AG20443 (cell line): ENCODE measurements around the gene PRDX2.
"Not testable (repeated sequence)": the region's sequence is repeated elsewhere in the genome, so short reads cannot be mapped to it uniquely, and the experiment has no call there.

Experiments used
- DNase-seq: peaks from one replicate; pipeline ENCODE4 v3.0.0; 2012; ENCODE audit warnings: low spot score, mixed read lengths

PRDX2 gene

GRCh38 chr19:12801466-12802266 is at the start of gene PRDX2, which contains the start of gene THSD8:
PRDX2 (minus strand) TSS chr19:12801800; CDS start chr19:12801261, 539 bp downstream.
THSD8 (plus strand) TSS chr19:12802069; CDS start chr19:12802072, 3 bp downstream.
- peak; percentile 88 for DNase-seq

- DNase-seq: peak; percentile 96
Measured at GRCh38 chr19:12847159-12848139, 45.8 kb upstream of the PRDX2 start.

GRCh38 chr19:12846613-12847012 is 45.0 kb upstream of the PRDX2 start:
- not testable (repeated sequence) for DNase-seq

GRCh38 chr19:12843999-12844732 is 42.6 kb upstream of the PRDX2 start:
- DNase-seq: no peak

- no peak for DNase-seq
Measured at GRCh38 chr19:12843328-12843727, 41.7 kb upstream of the PRDX2 start.

- DNase-seq: no peak
Measured at GRCh38 chr19:12842511-12842910, 40.9 kb upstream of the PRDX2 start.

- DNase-seq: peak; percentile 44
Measured at GRCh38 chr19:12841094-12841493, 39.5 kb upstream of the PRDX2 start.

- DNase-seq: peak; percentile 86
Measured at GRCh38 chr19:12840091-12841079, 38.8 kb upstream of the PRDX2 start.

GRCh38 chr19:12838886-12839756 is 37.5 kb upstream of the PRDX2 start:
- DNase-seq: no peak

- DNase-seq: peak; percentile 87
Measured at GRCh38 chr19:12838182-12838885, 36.7 kb upstream of the PRDX2 start, which contains the start of gene MAST1. MAST1 (plus strand) TSS chr19:12838515; CDS start chr19:12838573, 58 bp downstream.

GRCh38 chr19:12837225-12837624 is 35.6 kb upstream of the PRDX2 start:
- no peak for DNase-seq

GRCh38 chr19:12836529-12836863 is 34.9 kb upstream of the PRDX2 start:
- no peak for DNase-seq

- peak; percentile 64 for DNase-seq
Measured at GRCh38 chr19:12834976-12835757, 33.6 kb upstream of the PRDX2 start.

GRCh38 chr19:12834566-12834943 is 33.0 kb upstream of the PRDX2 start, which contains the start of gene RTBDN:
RTBDN (minus strand) TSS chr19:12834579; CDS start chr19:12829979, 4,600 bp downstream.
- DNase-seq: no peak

- DNase-seq: peak; percentile 67
Measured at GRCh38 chr19:12833738-12834565, 32.4 kb upstream of the PRDX2 start.

GRCh38 chr19:12833418-12833737 is 31.8 kb upstream of the PRDX2 start:
- no peak for DNase-seq

GRCh38 chr19:12828494-12828893 is 26.9 kb upstream of the PRDX2 start:
- peak; percentile 45 for DNase-seq
